Measurements from ENCODE around the gene CD58. TPM values are rescaled to one million over a fixed set of nuclear protein-coding genes. Genes with fewer than 3 reads are reported as not detected.

The CD58 gene
- polyA plus RNA-seq, 1 of the 3 experiments (the other 2 are of a cell fraction) = 18.1 TPM

DNA sequence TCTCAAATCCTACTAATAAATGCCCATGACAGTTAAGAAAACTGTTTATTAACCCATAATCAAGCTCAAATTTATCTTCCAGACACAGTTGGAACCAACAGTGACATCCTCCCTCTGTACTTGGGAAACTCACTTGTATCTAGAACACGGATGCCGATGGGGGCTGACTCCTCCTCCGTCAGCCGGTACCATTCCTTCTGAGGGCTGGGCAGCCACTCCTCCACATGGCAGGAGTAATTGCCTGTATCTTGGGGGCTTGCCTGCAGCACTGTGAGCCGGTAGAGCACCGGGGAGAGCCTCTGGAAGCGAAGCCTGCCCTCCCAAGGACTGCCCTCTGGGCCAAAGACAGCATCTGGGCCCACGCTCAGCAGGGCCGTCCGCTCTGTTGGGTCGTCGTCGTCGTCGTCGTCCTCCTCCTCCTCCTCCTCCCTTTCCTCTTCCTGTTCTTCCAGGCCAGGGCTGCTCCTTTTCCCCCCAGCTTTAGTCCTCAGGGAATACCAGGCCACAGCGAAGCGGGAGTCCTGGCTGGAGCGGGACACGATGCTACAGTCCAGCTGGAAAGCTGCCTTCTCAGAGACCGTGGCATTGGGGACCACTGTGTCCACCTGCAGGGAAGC is 8.5 kb upstream of the CD58 start:
- DNase-seq = no peak

GRCh38 chr1:116578581-116578980 is 7.8 kb upstream of the CD58 start:
- DNase-seq = no peak
- Histone ChIP-seq H3K27ac (ENCODE audit: low read depth in 2 of 2, low read length in 1 of 2) (no peak overlapping the region; a peak in 1 of 4 replicates), H3F3A (replicated peaks; ENCODE audit: insufficient read depth) (no peaks in the 10 kb centered on the region), H3K4me3 (ENCODE audit: low read depth in 2 of 2, low read length in 1 of 2) (no peak overlapping the region), H3K79me2 (ENCODE audit: insufficient read depth) (no peaks in the 10 kb centered on the region), H4K20me1 (ENCODE audit: insufficient read depth) (no peaks in the 10 kb centered on the region), H3K27me3 (ENCODE audit: insufficient read depth) (no peaks in the 10 kb centered on the region), H3K9me3 (no peaks in the 10 kb centered on the region), H3K4me1 (ENCODE audit: control insufficient read depth in 1 of 2, insufficient read depth in 2 of 2, low read depth in 1 of 2, low read length in 1 of 2) (peaks cover 3 to 8% of the 10 kb centered on the region in 2 experiments; a peak in 2 of 4 replicates), H3K4me2 (no peak overlapping the region), H3K9me2 (no peaks in the 10 kb centered on the region), H2AFZ (ENCODE audit: low read depth) (no peak overlapping the region), H3K9ac (no peak overlapping the region), H3K36me3 (replicated peaks in 1 of 2; ENCODE audit: control insufficient read depth in 1 of 2, insufficient read depth in 2 of 2, low read length in 1 of 2) (no peaks in the 10 kb centered on the region)
- ChIA-PET POLR2A (no interaction called here), CTCF (interaction anchor here (0.7 to 6.7 kb wide), 4 partner anchors 8 to 477 kb away, joined by 3 to 41 read pairs (median 6); no protein-coding TSS in a partner anchor)
- TF ChIP-seq ZBTB33 (IDR thresholded peaks at IDR 0.05; ENCODE audit: borderline replicate concordance, low read depth) (no peak), TAF1 (IDR thresholded peaks at IDR 0.05; ENCODE audit: borderline replicate concordance, low read depth, low read length) (no peak)
- 75% methylated on average over 1 of the region's 1 CpG for WGBS (ENCODE audit: low lambda C conversion rate)

More for the DNA sequence above, 8.5 kb upstream of the CD58 start:
- 89% methylated on average over 20 of the region's 21 CpGs for WGBS (ENCODE audit: low lambda C conversion rate)
- H3K4me2 ChIP-seq = no peak overlapping the region
- H3K4me1 ChIP-seq (ENCODE audit: control insufficient read depth in 1 of 2, insufficient read depth in 2 of 2, low read depth in 1 of 2, low read length in 1 of 2) = peaks cover 3 to 8% of the 10 kb centered on the region in 2 experiments; a peak in 2 of 4 replicates
- H4K20me1 ChIP-seq (ENCODE audit: insufficient read depth) = no peaks in the 10 kb centered on the region
- H3K27ac ChIP-seq (ENCODE audit: low read depth in 2 of 2, low read length in 1 of 2) = no peak overlapping the region
- H3F3A ChIP-seq (replicated peaks; ENCODE audit: insufficient read depth) = no peaks in the 10 kb centered on the region
- no peak for TF ChIP-seq EZH2phosphoT487 (IDR thresholded peaks at IDR 0.05; ENCODE audit: borderline replicate concordance, low read depth)
- TF ChIP-seq TAF1 (IDR thresholded peaks at IDR 0.05; ENCODE audit: borderline replicate concordance, low read depth, low read length) = no peak
- ChIA-PET CTCF (interaction anchor here (1.3 to 6.7 kb wide), 4 partner anchors 10 to 158 kb away, joined by 3 to 41 read pairs (median 6); partner anchors contain the start of gene CD58), POLR2A (no interaction called here)
- no peak overlapping the region for H3K9ac ChIP-seq
- H3K36me3 ChIP-seq (replicated peaks in 1 of 2; ENCODE audit: control insufficient read depth in 1 of 2, insufficient read depth in 2 of 2, low read length in 1 of 2) = no peaks in the 10 kb centered on the region
- H3K9me2 ChIP-seq = no peaks in the 10 kb centered on the region
- no peaks in the 10 kb centered on the region for H3K9me3 ChIP-seq
- no peaks in the 10 kb centered on the region for H3K79me2 ChIP-seq (ENCODE audit: insufficient read depth)
- no peak overlapping the region for H2AFZ ChIP-seq (ENCODE audit: low read depth)
- H3K4me3 ChIP-seq (ENCODE audit: low read depth in 2 of 2, low read length in 1 of 2) = no peak overlapping the region
- no peaks in the 10 kb centered on the region for H3K27me3 ChIP-seq (ENCODE audit: insufficient read depth)

GRCh38 chr1:116577759-116578314 is 7.0 kb upstream of the CD58 start:
- Histone ChIP-seq H3K9ac (no peak overlapping the region), H3K27ac (ENCODE audit: low read depth in 2 of 2, low read length in 1 of 2) (no peak overlapping the region; a peak in 1 of 4 replicates), H3K79me2 (ENCODE audit: insufficient read depth) (no peaks in the 10 kb centered on the region), H3K36me3 (replicated peaks in 1 of 2; ENCODE audit: control insufficient read depth in 1 of 2, insufficient read depth in 2 of 2, low read length in 1 of 2) (no peaks in the 10 kb centered on the region), H3K4me1 (ENCODE audit: control insufficient read depth in 1 of 2, insufficient read depth in 2 of 2, low read depth in 1 of 2, low read length in 1 of 2) (peaks cover 3 to 8% of the 10 kb centered on the region in 2 experiments; a peak in 2 of 4 replicates), H3K4me3 (ENCODE audit: low read depth in 2 of 2, low read length in 1 of 2) (no peak overlapping the region), H3K4me2 (no peak overlapping the region), H3K9me3 (no peaks in the 10 kb centered on the region), H4K20me1 (ENCODE audit: insufficient read depth) (no peaks in the 10 kb centered on the region), H3K27me3 (ENCODE audit: insufficient read depth) (no peaks in the 10 kb centered on the region), H2AFZ (ENCODE audit: low read depth) (no peak overlapping the region), H3K9me2 (no peaks in the 10 kb centered on the region), H3F3A (replicated peaks; ENCODE audit: insufficient read depth) (no peaks in the 10 kb centered on the region)
- 77% methylated on average over 5 of the region's 5 CpGs for WGBS (ENCODE audit: low lambda C conversion rate)
- POLR2A ChIA-PET = no interaction called here
- CTCF ChIA-PET = interaction anchor here (0.7 to 6.7 kb wide), 6 partner anchors 9 to 478 kb away, joined by 3 to 41 read pairs (median 6); no protein-coding TSS in a partner anchor
- no peak for DNase-seq
- TF ChIP-seq GABPA (IDR thresholded peaks at IDR 0.05; ENCODE audit: low read depth) (no peak), CHD2 (IDR thresholded peaks at IDR 0.05; ENCODE audit: low read length, partially characterized antibody) (no peak), TEAD4 (IDR thresholded peaks at IDR 0.05; ENCODE audit: borderline replicate concordance, insufficient read depth) (no peak), USF2 (IDR thresholded peaks at IDR 0.05; ENCODE audit: borderline replicate concordance, low read depth, low read length) (no peak), RAD21 (IDR thresholded peaks at IDR 0.05; ENCODE audit: low read length) (no peak), ELF1 (IDR thresholded peaks at IDR 0.05) (no peak), ZBTB33 (IDR thresholded peaks at IDR 0.05; ENCODE audit: borderline replicate concordance, low read depth) (no peak), FOSL2 (IDR thresholded peaks at IDR 0.05; ENCODE audit: borderline replicate concordance, low read depth) (no peak), MEF2A (IDR thresholded peaks at IDR 0.05; ENCODE audit: borderline replicate concordance, low read depth) (no peak), CTCF (IDR thresholded peaks at IDR 0.05) (no peak)
